Measurements from ENCODE around the gene PXK.
A peak's percentile ranks its signal among the peaks of the same experiment; 100 is the strongest.

Gene PXK

GRCh38 chr3:58425782-58426181 lies 93.1 kb downstream of the PXK start:
- DNase-seq (ENCODE audit: low spot score), result no peak
- TF ChIP-seq CTCF (conservative IDR thresholded peaks at IDR 0.05; ENCODE audit: low read depth), result no peak
- ChIA-PET POLR2A (ENCODE audit: low non-redundant PET) (no interaction called here), CTCF (no interaction called here)
- H3K27ac ChIP-seq, result no peak overlapping the region

DNA sequence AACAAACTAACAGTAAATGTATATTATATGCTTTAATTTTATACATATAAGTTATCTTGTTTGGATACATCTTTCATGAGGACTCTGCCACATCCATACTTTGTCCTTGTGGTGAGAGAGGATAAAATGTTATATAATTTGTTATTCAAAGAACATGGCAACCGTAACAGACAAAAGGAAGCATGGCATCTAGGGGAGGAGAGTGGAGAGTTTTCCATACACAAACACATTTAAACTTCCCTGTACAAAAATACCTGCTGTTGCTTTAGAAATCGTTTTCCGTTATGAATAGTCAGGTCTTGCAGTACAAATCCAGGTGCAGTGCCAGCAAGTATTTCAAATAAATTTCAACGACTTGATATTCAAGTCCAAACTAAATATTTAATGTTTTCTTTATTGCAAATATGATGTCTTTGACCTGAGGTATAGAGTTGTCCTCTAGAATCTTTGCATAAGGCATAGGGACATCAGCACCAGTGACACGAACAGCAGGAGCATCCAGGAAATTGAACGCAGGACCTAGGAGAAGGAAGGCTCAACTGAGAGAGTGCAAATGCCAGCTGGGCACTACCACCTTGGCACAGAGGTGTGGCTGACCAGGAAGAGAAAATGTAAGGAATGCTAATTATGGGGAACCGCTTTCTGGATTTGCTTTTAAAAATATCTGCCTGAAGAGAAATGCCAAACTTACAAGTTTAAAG lies 95.1 kb downstream of the PXK start:
- ChIA-PET CTCF (no interaction called here), POLR2A (ENCODE audit: low non-redundant PET) (no interaction called here)
- H3K27ac ChIP-seq, result no peak overlapping the region

DNA sequence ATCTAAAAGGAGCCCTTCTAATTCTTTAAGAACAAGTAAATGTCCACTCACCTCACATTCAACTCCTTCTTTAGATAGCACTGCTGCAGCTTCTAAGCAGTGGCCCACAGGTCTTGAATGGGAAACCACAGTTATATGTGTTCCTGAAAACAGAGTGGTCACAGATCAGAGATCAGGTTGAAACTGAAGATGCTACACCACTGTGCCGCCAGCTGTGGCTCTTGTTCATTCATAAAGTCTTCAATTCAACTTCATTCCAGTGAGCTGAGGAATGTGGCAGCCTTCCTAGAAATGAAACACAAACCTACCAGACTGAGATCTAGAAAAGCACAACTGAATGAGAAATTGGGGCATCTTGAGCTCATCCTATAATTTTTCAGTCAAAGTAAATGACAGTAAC lies 97.0 kb downstream of the PXK start:
- ChIA-PET POLR2A (ENCODE audit: low non-redundant PET) (no interaction called here), CTCF (no interaction called here)

More for the DNA sequence above, 95.1 kb downstream of the PXK start:
- no peak for TF ChIP-seq CTCF (conservative IDR thresholded peaks at IDR 0.05; ENCODE audit: low read depth)
- no peak for DNase-seq (ENCODE audit: low spot score)

GRCh38 chr3:58432905-58433304 lies 100.2 kb downstream of the PXK start:
- no peak for DNase-seq (ENCODE audit: low spot score)
- ChIA-PET POLR2A (ENCODE audit: low non-redundant PET) (no interaction called here), CTCF (no interaction called here)
- no peak for TF ChIP-seq CTCF (conservative IDR thresholded peaks at IDR 0.05; ENCODE audit: low read depth)
- peak overlapping the region; percentile 82 for H3K27ac ChIP-seq

More for the DNA sequence above, 97.0 kb downstream of the PXK start:
- no peak overlapping the region for H3K27ac ChIP-seq
- DNase-seq (ENCODE audit: low spot score), result no peak
- no peak for TF ChIP-seq CTCF (conservative IDR thresholded peaks at IDR 0.05; ENCODE audit: low read depth)

DNA sequence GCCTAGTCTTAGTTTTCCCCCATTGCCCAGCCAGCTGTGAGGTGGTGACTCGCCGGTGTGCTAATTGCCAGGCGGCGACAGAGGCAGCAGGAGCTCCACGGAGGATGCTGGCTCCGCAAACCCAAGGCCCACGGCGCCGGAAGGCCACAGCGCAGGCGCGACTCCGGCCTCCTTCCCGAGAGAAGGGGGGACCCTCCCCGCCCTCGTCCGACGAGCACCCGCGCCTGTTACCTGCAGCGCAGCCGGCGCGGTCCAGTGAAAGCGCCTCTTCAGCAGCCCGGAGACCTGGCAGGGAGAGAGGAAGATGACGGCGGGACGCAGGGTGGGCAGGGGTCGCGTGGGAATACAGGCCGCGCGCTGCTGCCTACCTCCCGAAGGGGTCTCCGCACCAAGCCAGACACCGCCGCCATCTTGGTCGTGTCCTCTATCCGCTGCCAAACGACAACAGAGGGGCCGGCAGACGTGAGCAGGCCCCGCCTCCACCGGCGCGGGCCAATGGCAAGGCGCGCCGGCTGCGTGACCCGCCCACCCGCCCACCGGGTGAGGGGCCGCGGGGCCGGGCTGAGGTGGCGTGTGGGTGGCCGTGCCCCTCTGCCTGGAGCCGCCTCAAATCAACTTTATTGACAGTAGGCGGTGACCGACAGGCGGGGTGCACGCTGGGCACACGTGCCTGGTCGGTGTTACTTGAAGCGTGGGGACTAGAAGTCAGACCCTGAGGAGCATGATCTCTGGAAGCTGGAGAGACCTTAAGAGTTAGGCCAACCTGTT lies 100.9 kb downstream of the PXK start, which contains the start of gene PDHB:
TSS of gene PDHB (minus strand) at position 433 of the 768 bp plus-strand sequence. CDS start at position 410, 23 bp downstream.
- ChIA-PET CTCF (no interaction called here), POLR2A (ENCODE audit: low non-redundant PET) (interaction anchor here (0.5 kb wide), 1 partner anchor 754 kb away, joined by 3 read pairs; no protein-coding TSS in a partner anchor)
- no peak for TF ChIP-seq CTCF (conservative IDR thresholded peaks at IDR 0.05; ENCODE audit: low read depth)
- peak within 1 kb of the TSS; percentile 82 for H3K27ac ChIP-seq
- DNase-seq (ENCODE audit: low spot score), result peak; percentile 87

DNA sequence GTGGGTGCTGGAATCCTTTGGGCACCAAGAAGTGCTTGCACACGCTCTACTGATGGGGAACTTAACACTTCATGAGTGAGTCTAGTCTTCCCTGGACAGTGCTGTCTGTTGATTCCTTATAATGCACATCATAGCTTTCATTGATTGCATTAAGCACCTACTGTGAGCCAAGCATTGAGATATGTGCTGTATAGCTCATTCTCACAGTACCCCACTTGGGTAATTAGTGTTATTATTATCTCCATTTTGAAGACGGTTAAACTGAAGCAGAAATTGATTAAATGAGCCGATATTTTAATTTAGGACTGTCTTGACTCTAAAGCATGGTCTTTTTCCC lies 101.4 kb downstream of the PXK start:
- POLR2A ChIA-PET (ENCODE audit: low non-redundant PET), result no interaction called here
- no peak for TF ChIP-seq CTCF (conservative IDR thresholded peaks at IDR 0.05; ENCODE audit: low read depth)
- peak overlapping the region; percentile 82 for H3K27ac ChIP-seq
- DNase-seq (ENCODE audit: low spot score), result no peak
- CTCF ChIA-PET, result no interaction called here

Data from RWPE1 (cell line).